SHP77 treated with DMSO at 0.1 percent for 48 hours (cell line): ENCODE data around the gene LBR.

Experiments
- DNase-seq: peaks from one replicate; lab custom pipeline; 2025; lab: John Stamatoyannopoulos, UW

The LBR gene

DNA sequence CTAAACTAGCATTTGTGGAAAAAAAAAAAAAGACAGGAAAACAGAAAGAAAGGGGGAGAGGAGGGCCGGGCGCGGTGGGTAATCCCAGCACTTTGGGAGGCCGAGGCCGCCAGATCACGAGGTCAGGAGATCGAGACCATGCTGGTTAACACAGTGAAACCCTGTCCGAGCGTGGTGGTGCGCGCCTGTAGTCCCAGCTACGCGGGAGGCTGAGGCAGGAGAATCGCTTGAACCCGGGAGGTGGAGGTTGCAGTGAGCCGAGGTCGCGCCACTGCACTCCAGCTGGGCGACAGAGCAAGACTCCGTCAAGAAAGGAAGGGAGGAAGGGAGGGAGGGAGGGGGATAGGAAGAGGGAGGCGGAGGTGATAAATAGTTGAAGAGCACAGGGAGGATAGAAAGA lies 54.7 kb downstream of the LBR start:
- no peak for DNase-seq

GRCh38 chr1:225371366-225372010 lies 56.4 kb downstream of the LBR start:
- no peak for DNase-seq

DNA sequence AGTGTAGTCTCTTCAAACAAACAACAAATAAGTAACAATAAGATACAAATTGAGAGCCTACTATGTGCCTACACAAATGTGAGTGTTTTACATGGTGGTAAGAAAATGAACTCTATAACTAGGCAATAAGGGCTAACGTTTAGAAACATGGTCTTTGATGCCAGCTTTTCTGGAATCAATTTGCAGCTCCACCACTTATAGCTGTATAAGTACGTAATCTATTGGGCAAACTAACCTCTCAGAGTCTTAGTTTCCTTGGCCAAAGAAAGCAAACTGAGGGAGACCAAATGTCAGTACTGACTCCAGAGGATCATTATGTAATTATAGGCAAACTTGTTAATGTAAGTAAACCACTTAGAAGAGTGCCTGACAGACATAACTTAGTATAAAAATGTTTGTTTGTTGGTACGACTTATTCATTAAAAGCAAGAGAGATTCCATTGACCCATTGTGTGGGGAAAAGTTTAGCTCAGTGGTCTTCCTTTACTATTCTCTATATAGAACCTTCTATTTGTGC lies 59.7 kb downstream of the LBR start:
- no peak for DNase-seq

- DNase-seq = no peak
Measured at GRCh38 chr1:225366552-225366951, 61.3 kb downstream of the LBR start.

- no peak for DNase-seq
Measured at GRCh38 chr1:225366018-225366417, 61.8 kb downstream of the LBR start.

DNA sequence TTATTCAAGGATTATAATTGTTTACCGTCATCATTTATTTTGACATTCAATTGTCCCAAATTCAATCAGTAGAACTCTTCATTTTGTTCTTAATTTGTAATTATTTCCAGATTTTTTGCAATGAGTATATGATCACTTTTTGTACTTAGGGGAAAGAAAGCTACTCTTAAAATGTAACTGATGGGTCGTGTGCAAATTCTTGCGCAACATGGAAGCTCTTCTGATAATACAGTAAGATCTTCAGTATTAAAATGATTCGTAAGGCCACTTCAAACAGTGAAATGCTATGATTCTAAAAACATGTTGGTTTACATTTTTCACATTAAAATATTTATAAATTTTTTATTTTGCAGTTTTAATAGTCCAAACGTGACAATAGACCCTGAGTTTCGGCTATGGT lies 63.4 kb downstream of the LBR start:
- no peak for DNase-seq

GRCh38 chr1:225362805-225363204 lies 65.0 kb downstream of the LBR start:
- DNase-seq = no peak

GRCh38 chr1:225361176-225361575 lies 66.7 kb downstream of the LBR start:
- DNase-seq = no peak

GRCh38 chr1:225360119-225360518 lies 67.7 kb downstream of the LBR start:
- DNase-seq = no peak

GRCh38 chr1:225355863-225356262 lies 72.0 kb downstream of the LBR start:
- no peak for DNase-seq

DNA sequence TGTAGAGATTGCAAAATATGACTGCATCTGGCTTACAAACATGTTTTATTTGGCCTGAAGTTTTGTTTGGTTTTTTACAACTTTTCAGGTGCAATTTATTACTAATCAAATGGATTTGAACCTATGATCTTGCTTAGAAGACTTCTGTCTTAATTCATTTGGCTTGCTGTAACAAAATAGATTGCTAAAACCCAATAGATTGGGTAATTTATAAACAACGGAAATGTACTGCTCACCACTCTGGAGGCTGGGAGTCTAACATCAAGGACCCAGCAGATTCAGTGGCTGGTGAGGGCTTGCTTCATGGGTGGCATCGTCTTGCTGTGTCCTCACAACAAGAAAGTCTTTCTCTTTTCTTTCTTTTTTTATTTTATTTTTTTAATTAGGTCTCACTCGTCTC lies 72.9 kb downstream of the LBR start:
- DNase-seq = no peak
